IPS-18a (cell line): ENCODE measurements around the gene CORO2B.

Source experiments
- H3K27ac ChIP-seq: one replicate; pipeline ENCODE4 v1.5.1; 2013; ENCODE audit warnings: low read length
- H3K27me3 ChIP-seq: one replicate; pipeline ENCODE4 v1.6.1; 2013; ENCODE audit warnings: mild to moderate bottlenecking, low read length; ENCODE audit not compliant: control insufficient read depth, insufficient read depth
- H3K36me3 ChIP-seq: one replicate; pipeline ENCODE4 v1.6.1; 2013; ENCODE audit warnings: low read depth, low read length; ENCODE audit not compliant: control insufficient read depth
- H3K4me1 ChIP-seq: one replicate; pipeline ENCODE4 v1.6.1; 2013; ENCODE audit warnings: low read depth, low read length; ENCODE audit not compliant: control insufficient read depth
- H3K4me3 ChIP-seq: one replicate; pipeline ENCODE4 v1.5.1; 2013; ENCODE audit warnings: low read length
- H3K9ac ChIP-seq: one replicate; pipeline ENCODE4 v1.6.1; 2013; ENCODE audit warnings: mild to moderate bottlenecking, low read length, moderate library complexity
- H3K9me3 ChIP-seq: one replicate; pipeline ENCODE4 v1.6.1; 2013; ENCODE audit warnings: low read depth, low read length; ENCODE audit not compliant: control insufficient read depth

The CORO2B gene

DNA sequence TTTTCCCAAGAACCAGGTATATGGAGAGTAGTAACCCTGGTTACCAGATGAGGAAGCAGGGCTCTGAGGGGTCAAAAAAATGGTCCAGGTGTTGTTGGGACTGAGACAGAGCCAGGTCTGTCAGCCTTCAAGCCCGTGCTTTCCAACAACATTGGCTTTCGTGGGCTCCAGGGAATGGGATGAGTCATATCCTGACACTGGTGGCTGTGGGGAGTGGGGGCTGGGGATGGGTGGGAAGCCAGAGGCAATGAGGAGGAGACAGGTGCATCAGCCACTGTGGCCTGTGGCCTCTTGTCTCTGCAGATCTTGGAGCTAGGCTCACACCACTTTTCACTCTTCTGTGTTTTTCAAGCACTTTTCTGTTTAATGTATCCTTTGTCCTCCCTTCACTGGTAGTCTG, 38.2 kb downstream of the CORO2B start:
- Histone ChIP-seq H3K27ac (no peak overlapping the region), H3K4me1 (peaks cover 14% of the 10 kb centered on the region), H3K27me3 (no peaks in the 10 kb centered on the region), H3K9ac (no peak overlapping the region), H3K9me3 (no peaks in the 10 kb centered on the region), H3K36me3 (no peaks in the 10 kb centered on the region), H3K4me3 (no peak overlapping the region)

DNA sequence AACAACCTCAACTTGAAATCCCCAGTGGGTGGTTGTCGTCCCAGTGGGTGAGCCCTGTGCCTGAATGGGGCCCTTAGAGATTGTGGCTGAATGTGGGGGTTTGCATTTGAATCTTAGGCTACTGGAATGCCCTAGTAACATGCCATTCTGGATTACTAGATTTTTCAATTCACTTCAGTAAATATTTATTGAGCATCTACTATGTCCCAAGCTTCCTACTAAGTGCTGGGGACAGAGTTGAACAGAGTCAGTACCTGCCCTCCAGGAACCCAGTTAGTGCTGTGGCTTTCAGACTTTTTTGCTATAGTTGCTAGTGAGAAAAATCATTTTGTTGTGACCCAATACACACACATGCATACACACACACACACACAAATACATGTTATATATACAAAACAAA, 39.0 kb downstream of the CORO2B start:
- Histone ChIP-seq H3K9me3 (no peaks in the 10 kb centered on the region), H3K27me3 (no peaks in the 10 kb centered on the region), H3K4me1 (peaks cover 14% of the 10 kb centered on the region), H3K9ac (no peak overlapping the region), H3K4me3 (no peak overlapping the region), H3K27ac (no peak overlapping the region), H3K36me3 (no peaks in the 10 kb centered on the region)

DNA sequence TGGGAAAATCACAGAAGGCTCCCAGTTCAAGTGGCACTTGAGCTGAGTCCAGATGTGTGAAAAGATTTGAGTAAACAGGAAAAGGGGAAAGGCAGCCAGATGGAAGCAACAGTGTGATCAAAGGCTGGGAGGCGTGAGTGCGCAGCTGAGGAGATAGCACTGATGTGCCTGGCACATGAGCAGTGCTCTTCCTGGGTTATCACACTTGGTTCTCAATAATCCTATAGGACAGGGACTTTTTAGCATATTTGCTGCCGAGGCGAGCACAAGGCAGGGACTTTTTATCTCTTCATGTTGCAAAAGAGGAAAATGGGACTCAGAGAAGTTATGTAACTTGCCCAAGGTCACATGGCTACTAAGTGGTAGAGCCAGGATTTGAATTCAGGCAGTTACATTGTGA, 39.6 kb downstream of the CORO2B start:
- Histone ChIP-seq H3K4me1 (peaks cover 14% of the 10 kb centered on the region), H3K9ac (no peak overlapping the region), H3K27ac (no peak overlapping the region), H3K36me3 (no peaks in the 10 kb centered on the region), H3K27me3 (no peaks in the 10 kb centered on the region), H3K4me3 (no peak overlapping the region), H3K9me3 (no peaks in the 10 kb centered on the region)

DNA sequence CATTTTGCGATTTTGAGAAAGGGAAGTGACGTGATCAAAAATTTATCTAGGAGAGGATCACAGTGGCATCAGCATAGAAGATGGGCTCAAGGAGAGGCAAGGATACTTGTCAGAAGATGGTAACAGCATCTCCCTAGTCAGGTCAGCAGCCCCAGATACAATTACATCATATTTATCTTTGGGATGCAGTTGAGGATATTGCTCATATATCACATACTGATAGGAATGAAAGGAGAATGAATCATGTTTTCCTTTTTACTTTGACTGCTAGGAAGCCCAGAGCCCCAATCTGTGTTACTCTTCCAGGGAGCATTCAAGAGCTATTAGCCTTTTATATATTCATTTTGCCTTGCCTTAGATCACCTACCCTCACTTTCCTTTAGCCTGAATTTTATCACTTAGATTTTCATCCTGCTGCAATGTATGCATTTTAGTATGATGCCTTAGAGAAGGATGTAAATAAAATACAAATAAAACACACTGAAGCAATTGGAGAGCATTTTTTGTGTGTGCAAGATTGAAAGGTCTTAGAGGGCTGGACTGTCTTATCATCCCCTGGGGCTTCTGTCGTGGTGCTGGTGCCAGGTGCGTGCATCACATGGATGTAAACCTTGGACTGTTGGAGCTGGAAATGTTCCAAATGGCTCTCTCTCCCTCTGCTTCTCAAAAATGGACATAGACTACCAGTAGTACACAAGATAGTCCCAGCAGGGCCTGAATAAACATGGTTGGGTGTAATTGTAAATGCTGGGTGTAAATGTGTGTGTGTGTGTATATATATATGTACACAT, 40.3 kb downstream of the CORO2B start:
- no peaks in the 10 kb centered on the region for H3K36me3 ChIP-seq
- H3K27ac ChIP-seq: no peak overlapping the region
- no peak overlapping the region for H3K4me3 ChIP-seq
- no peaks in the 10 kb centered on the region for H3K27me3 ChIP-seq
- no peaks in the 10 kb centered on the region for H3K9me3 ChIP-seq
- H3K9ac ChIP-seq: no peak overlapping the region
- peaks cover 12% of the 10 kb centered on the region for H3K4me1 ChIP-seq

DNA sequence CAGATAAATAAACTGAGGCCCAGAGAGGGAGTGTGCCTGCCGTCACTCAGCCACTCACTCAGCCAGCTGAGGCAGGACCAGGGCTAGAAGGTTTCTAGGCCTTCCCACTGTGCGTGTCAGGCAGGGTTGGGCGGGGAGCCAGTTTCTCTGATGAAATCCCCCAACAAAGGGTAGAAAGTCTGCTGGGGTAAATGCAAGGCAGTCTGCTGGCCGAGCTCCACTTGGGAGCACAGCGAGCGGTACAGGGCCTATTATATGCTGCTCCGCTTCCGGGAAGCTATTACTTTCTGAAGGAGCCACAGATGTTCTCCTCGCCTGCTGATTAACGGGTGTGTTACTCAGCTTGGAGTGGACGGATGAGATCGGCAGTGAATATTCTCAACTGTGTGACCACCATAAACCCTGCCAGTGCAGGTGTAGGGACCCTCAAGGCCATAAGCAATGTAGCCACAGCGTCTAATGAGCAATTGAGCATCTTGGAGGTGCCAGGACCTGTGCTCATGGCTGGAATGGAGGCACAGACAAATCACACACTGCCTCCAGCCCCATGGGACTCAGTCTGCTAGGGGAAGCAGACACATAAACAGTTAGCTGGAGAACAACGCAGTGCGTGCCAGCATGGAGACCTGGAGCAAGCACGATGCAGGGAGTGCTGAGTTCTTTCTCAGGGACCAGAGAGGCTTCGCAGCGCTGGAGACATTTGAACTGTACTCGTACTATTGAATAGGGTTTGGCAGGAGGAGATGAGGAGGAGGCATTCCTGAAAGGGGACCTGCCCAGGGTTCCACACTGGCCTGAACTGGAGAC, 42.1 kb downstream of the CORO2B start:
- peaks cover 7% of the 10 kb centered on the region for H3K4me1 ChIP-seq
- no peaks in the 10 kb centered on the region for H3K27me3 ChIP-seq
- no peak overlapping the region for H3K9ac ChIP-seq
- no peak overlapping the region for H3K4me3 ChIP-seq
- no peak overlapping the region for H3K27ac ChIP-seq
- H3K9me3 ChIP-seq: no peaks in the 10 kb centered on the region
- no peaks in the 10 kb centered on the region for H3K36me3 ChIP-seq

DNA sequence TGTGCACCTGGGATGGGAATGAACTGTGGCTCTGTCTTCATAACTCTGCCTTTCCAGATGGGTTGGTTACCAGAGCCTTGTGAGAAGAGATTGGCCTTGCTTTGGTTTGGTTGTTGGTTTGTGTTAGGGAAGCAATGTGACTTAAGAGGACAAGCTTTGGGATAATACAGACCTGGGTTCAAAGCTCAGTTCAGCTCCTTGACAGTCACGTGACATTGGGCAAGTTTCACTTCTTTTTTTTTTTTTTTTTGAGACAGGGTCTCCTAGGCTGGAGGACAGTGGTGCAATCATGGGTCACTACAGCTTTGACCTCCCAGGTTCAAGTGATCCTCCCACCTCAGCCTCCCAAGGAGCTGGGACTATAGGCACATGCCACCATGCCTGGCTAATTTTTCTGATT, 42.7 kb downstream of the CORO2B start:
- Histone ChIP-seq H3K4me1 (peaks cover 13% of the 10 kb centered on the region), H3K9ac (no peak overlapping the region), H3K4me3 (no peak overlapping the region)

DNA sequence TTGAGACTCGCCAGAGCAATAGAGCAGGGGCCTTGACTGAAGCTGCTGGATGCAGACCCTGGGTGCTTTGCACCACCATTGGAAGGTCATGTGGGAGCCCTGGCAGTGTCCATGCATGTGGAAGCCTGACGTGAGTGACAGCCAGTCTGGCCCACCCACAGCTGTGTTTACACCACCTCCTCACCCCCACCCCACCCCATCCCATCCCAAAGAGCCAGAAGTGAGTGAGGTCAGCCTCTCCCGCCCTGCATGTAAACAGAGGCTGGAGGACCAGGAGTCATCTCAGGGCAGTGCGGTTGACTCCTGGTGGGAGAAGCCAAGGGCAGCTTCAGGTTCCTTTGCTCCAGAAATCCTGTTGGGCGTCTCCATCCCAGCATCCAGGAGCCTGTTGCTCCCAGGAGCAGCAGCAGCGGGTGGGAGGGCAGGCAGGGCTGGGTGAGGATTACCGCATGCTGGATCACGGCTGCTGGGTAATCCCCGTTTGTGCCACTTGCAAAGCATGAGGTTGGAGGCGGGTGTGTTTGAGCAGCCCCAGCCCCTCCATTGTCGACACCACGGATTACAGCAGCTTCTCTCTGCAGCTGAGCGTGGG, 44.6 kb downstream of the CORO2B start:
- Histone ChIP-seq H3K27me3 (no peaks in the 10 kb centered on the region), H3K27ac (no peak overlapping the region), H3K9me3 (no peaks in the 10 kb centered on the region), H3K4me3 (no peak overlapping the region), H3K9ac (no peak overlapping the region), H3K4me1 (peaks cover 13% of the 10 kb centered on the region), H3K36me3 (no peaks in the 10 kb centered on the region)

More for the DNA sequence above, 42.7 kb downstream of the CORO2B start:
- Histone ChIP-seq H3K36me3 (no peaks in the 10 kb centered on the region), H3K9me3 (no peaks in the 10 kb centered on the region), H3K27ac (no peak overlapping the region), H3K27me3 (no peaks in the 10 kb centered on the region)

DNA sequence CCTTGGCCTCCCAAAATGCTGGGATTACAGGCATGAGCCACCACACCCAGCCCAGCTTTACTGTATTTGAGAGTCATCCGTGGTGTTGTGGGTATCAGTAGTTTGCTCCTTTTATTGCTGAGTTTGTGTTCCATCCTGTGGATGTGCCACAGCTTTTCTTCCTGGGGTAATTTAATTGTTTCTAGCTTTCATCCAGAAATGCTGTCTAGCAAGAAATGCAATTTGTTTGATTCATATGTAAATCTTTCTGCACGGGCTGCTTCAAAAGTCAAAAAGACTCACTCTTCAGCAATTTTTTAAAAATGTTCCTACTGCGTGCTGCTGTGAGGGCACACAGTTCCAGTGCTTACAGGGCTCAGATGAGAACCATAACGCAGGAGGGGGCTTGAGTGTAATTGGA, 47.1 kb downstream of the CORO2B start:
- Histone ChIP-seq H3K4me1 (peaks cover 13% of the 10 kb centered on the region), H3K27ac (no peak overlapping the region), H3K36me3 (no peaks in the 10 kb centered on the region), H3K9me3 (no peaks in the 10 kb centered on the region), H3K9ac (no peak overlapping the region), H3K4me3 (no peak overlapping the region), H3K27me3 (no peaks in the 10 kb centered on the region)

DNA sequence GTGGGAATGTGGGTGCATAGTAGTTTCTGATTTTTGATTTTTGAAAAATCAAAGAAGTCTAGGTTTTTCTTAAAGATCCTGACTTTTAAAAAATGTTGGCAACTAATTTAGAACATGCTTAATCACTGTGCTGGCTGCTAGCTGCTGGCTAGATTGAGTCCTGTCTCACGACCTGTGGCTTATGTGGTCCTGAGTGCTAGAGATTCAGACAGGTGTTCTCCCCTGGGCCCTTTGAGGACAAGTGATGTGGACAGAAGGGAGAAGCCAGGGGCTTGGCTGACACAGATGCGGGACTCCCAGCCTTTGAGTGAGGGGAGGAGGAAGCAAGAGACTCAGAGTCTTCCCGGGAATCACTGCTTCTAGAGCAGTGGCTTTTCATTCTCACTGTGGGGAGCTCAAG, 47.5 kb downstream of the CORO2B start:
- Histone ChIP-seq H3K9ac (no peak overlapping the region), H3K4me1 (peaks cover 13% of the 10 kb centered on the region), H3K9me3 (no peaks in the 10 kb centered on the region), H3K27me3 (no peaks in the 10 kb centered on the region), H3K36me3 (no peaks in the 10 kb centered on the region), H3K27ac (no peak overlapping the region), H3K4me3 (no peak overlapping the region)

DNA sequence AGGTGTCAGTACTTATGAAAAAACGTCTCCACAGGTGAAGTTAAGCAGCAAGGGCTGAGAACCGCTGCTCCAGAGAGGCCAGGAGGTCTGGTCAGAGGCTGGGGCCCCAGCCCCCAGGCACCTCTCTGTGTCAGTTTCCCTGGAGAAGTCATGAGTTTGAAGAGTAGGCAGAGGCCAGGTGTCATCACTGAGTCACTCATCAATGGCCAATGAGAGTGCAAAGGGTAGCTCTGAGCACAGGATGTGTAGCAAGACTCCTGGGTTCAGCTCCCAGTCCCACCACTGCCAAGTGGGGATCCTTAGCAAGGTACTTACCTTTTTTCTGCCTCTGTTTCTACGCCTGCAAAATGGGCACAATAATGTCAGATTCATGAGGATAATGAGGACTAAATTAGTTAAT, 47.9 kb downstream of the CORO2B start:
- H3K4me3 ChIP-seq: no peak overlapping the region
- no peak overlapping the region for H3K9ac ChIP-seq
- no peaks in the 10 kb centered on the region for H3K27me3 ChIP-seq
- no peak overlapping the region for H3K27ac ChIP-seq
- H3K4me1 ChIP-seq: peaks cover 13% of the 10 kb centered on the region
- no peaks in the 10 kb centered on the region for H3K9me3 ChIP-seq
- H3K36me3 ChIP-seq: no peaks in the 10 kb centered on the region

DNA sequence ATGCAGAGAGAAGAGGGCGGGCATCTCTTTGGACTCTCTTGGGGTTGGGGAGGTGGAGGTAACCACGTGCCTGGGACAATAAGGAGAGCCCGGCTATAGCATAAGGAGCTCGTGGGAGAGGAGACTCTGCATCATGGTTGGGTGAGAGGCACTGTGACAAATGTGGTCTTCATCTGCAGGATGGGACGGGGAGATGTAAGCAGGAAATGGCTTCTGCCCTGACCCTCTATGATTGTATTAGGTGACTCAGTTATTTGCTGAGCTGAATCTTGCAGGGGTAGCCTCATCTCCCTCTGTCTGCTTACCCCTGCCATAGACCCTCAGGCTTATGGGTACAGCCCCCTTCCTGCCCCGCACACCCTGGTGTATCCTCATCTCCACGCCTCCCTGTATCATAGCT, 48.7 kb downstream of the CORO2B start:
- Histone ChIP-seq H3K4me3 (no peak overlapping the region), H3K9me3 (no peaks in the 10 kb centered on the region), H3K36me3 (no peaks in the 10 kb centered on the region), H3K9ac (no peak overlapping the region), H3K4me1 (peaks cover 16% of the 10 kb centered on the region), H3K27me3 (no peaks in the 10 kb centered on the region), H3K27ac (no peak overlapping the region)
